Neuronal stem cell (in vitro differentiated cells): ENCODE results near the gene B3GALT5.
A peak's percentile ranks its signal among the peaks of the same experiment; 100 is the strongest.

Source experiments
- DNase-seq: peaks from one replicate; pipeline ENCODE4 v3.0.0-alpha.2; 2013; ENCODE audit warnings: low spot score
- H2AFZ ChIP-seq: one replicate; pipeline ENCODE4 v1.6.1; 2013; ENCODE audit warnings: mild to moderate bottlenecking, low read length, inconsistent platforms
- H2AK5ac ChIP-seq: 2 replicates; pipeline ENCODE4 v1.6.1; 2013; ENCODE audit warnings: low read depth, mild to moderate bottlenecking, inconsistent platforms, low read length, moderate library complexity, mixed read lengths
- H2BK120ac ChIP-seq: 2 replicates; pipeline ENCODE4 v1.6.1; 2013; ENCODE audit warnings: low read depth, mild to moderate bottlenecking, inconsistent platforms, low read length, moderate library complexity, mixed read lengths
- H2BK12ac ChIP-seq: one replicate; pipeline ENCODE4 v1.6.1; 2013; ENCODE audit warnings: low read length, inconsistent platforms
- H2BK15ac ChIP-seq: 2 replicates; pipeline ENCODE4 v1.6.1; 2013; ENCODE audit warnings: mild to moderate bottlenecking, low read length, inconsistent platforms, mixed read lengths
- H2BK5ac ChIP-seq: one replicate; pipeline ENCODE4 v1.6.1; 2013; ENCODE audit warnings: inconsistent platforms, mild to moderate bottlenecking, low read length, moderate library complexity
- H3K14ac ChIP-seq: one replicate; pipeline ENCODE4 v1.6.1; 2013; ENCODE audit warnings: low read length, inconsistent platforms
- H3K18ac ChIP-seq: 2 replicates; pipeline ENCODE4 v1.6.1; 2013; ENCODE audit warnings: low read length, inconsistent platforms
- H3K23ac ChIP-seq: 2 replicates; pipeline ENCODE4 v1.6.1; 2013; ENCODE audit warnings: low read depth, mild to moderate bottlenecking, mixed read lengths, low read length, inconsistent platforms; ENCODE audit not compliant: poor library complexity
- H3K27ac ChIP-seq: replicated peaks from 3 replicates; pipeline ENCODE4 v1.5.1; 2013; ENCODE audit warnings: low read length, inconsistent platforms
- H3K27me3 ChIP-seq, 3 experiments: 2 replicates each; pipeline ENCODE4 v1.6.1; 2013; ENCODE audit warnings: low read length in 3 of 3, mild to moderate bottlenecking in 2 of 3, inconsistent platforms in 1 of 3, low read depth in 1 of 3, mixed read lengths in 1 of 3, moderate library complexity in 1 of 3; ENCODE audit not compliant: control insufficient read depth in 3 of 3, insufficient read depth in 3 of 3
- H3K36me3 ChIP-seq, 2 donors: replicated peaks in 1 of 2; 2 replicates each; pipeline ENCODE4 v1.6.1; 2013; ENCODE audit warnings: low read length in 2 of 2; ENCODE audit not compliant: control insufficient read depth in 2 of 2, insufficient read depth in 2 of 2
- H3K4ac ChIP-seq: 2 replicates; pipeline ENCODE4 v1.6.1; 2013; ENCODE audit warnings: inconsistent platforms, mild to moderate bottlenecking, low read length, moderate library complexity
- H3K4me1 ChIP-seq, 2 donors: 1 replicate in 1 of 2; 2 replicates in 1 of 2; pipeline ENCODE4 v1.6.1; 2013; ENCODE audit warnings: low read length in 2 of 2, low read depth in 1 of 2; ENCODE audit not compliant: control insufficient read depth in 2 of 2, insufficient read depth in 1 of 2
- H3K4me2 ChIP-seq: one replicate; pipeline ENCODE4 v1.6.1; 2013; ENCODE audit warnings: mild to moderate bottlenecking, low read length, inconsistent platforms; ENCODE audit not compliant: insufficient read depth, poor library complexity, severe bottlenecking
- H3K4me3 ChIP-seq, 2 donors: 2 replicates each; pipeline ENCODE4 v1.5.1; 2013; ENCODE audit warnings: low read length in 2 of 2, mild to moderate bottlenecking in 2 of 2, inconsistent platforms in 1 of 2, moderate library complexity in 1 of 2
- H3K79me1 ChIP-seq: one replicate; pipeline ENCODE4 v1.6.1; 2013; ENCODE audit warnings: low read depth, mild to moderate bottlenecking, inconsistent platforms, low read length, moderate library complexity
- H3K9ac ChIP-seq: one replicate; pipeline ENCODE4 v1.6.1; 2013; ENCODE audit warnings: mild to moderate bottlenecking, low read depth, low read length, inconsistent platforms; ENCODE audit not compliant: poor library complexity
- H3K9me3 ChIP-seq, 2 donors: replicated peaks in 1 of 2; 2 replicates each; pipeline versions ENCODE3 to v1.6.1; 2013; ENCODE audit warnings: low read length in 2 of 2, mild to moderate bottlenecking in 2 of 2, inconsistent platforms in 1 of 2, low read depth in 1 of 2, mixed read lengths in 1 of 2, moderate library complexity in 1 of 2; ENCODE audit not compliant: control insufficient read depth in 2 of 2, insufficient read depth in 1 of 2
- H4K8ac ChIP-seq: one replicate; pipeline ENCODE4 v1.6.1; 2013; ENCODE audit warnings: low read depth, mild to moderate bottlenecking, inconsistent platforms, low read length, moderate library complexity
- H4K91ac ChIP-seq: one replicate; pipeline ENCODE4 v1.6.1; 2013; ENCODE audit warnings: low read length, low read depth, mild to moderate bottlenecking, inconsistent platforms; ENCODE audit not compliant: poor library complexity
- WGBS, 2 donors: extraction: QIAGEN DNeasy Blood & Tissue Kit; methylation state at CpG; one replicate each; pipeline ENCODE4 v1.1.7; 2013; ENCODE audit warnings: missing lambda C conversion rate in 2 of 2, mixed read lengths in 1 of 2; ENCODE audit not compliant: insufficient read length in 2 of 2, insufficient replicate concordance in 1 of 2; ENCODE audit errors: extremely low coverage in 2 of 2; 5-methylcytosine and 5-hydroxymethylcytosine counted together

B3GALT5 gene

GRCh38 chr21:39655589-39655988 is 42.8 kb downstream of the B3GALT5 start:
- no peak for DNase-seq
- H3K4me3 ChIP-seq = no peak overlapping the region

DNA sequence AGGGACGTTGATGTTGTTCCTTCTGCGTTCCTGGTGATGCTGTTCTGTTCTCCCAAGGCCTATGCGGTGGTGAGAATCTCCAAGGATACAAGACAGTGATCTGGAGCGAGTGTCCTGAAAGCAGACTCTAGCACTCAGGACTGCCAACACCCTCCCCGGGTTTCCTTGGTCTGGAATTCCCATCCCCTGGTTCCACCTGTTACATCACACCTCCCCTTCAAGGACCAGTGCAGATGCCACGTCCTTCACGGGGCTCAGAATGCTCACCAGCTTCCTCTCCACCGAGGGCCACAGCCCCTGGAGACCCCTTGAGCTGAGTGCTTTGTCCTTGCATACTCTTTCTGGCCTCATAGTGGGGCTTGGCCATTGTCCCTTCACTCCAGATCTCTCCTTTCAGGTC is 43.5 kb downstream of the B3GALT5 start:
- Histone ChIP-seq H3K9ac (no peak overlapping the region), H3K4me2 (no peak overlapping the region), H3K4me3 (no peak overlapping the region), H4K8ac (no peak overlapping the region), H3K36me3 (no peaks in the 10 kb centered on the region), H2BK120ac (no peak overlapping the region), H3K27ac (no peak overlapping the region), H3K79me1 (no peaks in the 10 kb centered on the region), H3K4ac (no peak overlapping the region), H2BK15ac (no peak overlapping the region), H2BK12ac (no peak overlapping the region), H3K4me1 (no peaks in the 10 kb centered on the region), H3K18ac (no peak overlapping the region), H2AK5ac (peak overlapping the region; percentile 29), H3K14ac (no peak overlapping the region), H3K23ac (no peak overlapping the region), H3K9me3 (peaks cover 0 to 15% of the 10 kb centered on the region in 2 donors), H2BK5ac (no peak overlapping the region), H2AFZ (no peak overlapping the region), H4K91ac (no peak overlapping the region), H3K27me3 (no peaks in the 10 kb centered on the region)
- no CpG with 5 or more reads among the region's 8 CpGs for WGBS, 2 donors
- DNase-seq = no peak

More at GRCh38 chr21:39655589-39655988, 42.8 kb downstream of the B3GALT5 start:
- H2BK5ac ChIP-seq = no peak overlapping the region
- H2AFZ ChIP-seq = no peak overlapping the region
- WGBS, 2 donors = no CpG with 5 or more reads among the region's 11 CpGs
- H2BK120ac ChIP-seq = no peak overlapping the region
- H3K27me3 ChIP-seq = no peaks in the 10 kb centered on the region
- no peak overlapping the region for H4K8ac ChIP-seq
- no peaks in the 10 kb centered on the region for H3K4me1 ChIP-seq
- H4K91ac ChIP-seq = no peak overlapping the region
- H3K23ac ChIP-seq = no peak overlapping the region
- no peak overlapping the region for H2BK12ac ChIP-seq
- no peaks in the 10 kb centered on the region for H3K79me1 ChIP-seq
- no peak overlapping the region for H3K14ac ChIP-seq
- H3K4me2 ChIP-seq = no peak overlapping the region
- peaks cover 0 to 15% of the 10 kb centered on the region in 2 donors for H3K9me3 ChIP-seq
- no peak overlapping the region for H2AK5ac ChIP-seq
- H3K36me3 ChIP-seq = no peaks in the 10 kb centered on the region
- H3K4ac ChIP-seq = no peak overlapping the region
- no peak overlapping the region for H3K27ac ChIP-seq
- no peak overlapping the region for H3K18ac ChIP-seq
- H2BK15ac ChIP-seq = no peak overlapping the region
- H3K9ac ChIP-seq = no peak overlapping the region

- no peak overlapping the region for H4K8ac ChIP-seq
- no peak overlapping the region for H2BK120ac ChIP-seq
- H2BK5ac ChIP-seq = no peak overlapping the region
- H3K4me1 ChIP-seq = no peaks in the 10 kb centered on the region
- no peak overlapping the region for H3K23ac ChIP-seq
- H3K27me3 ChIP-seq = no peaks in the 10 kb centered on the region
- WGBS, 2 donors = no CpG with 5 or more reads among the region's 5 CpGs
- no peak overlapping the region for H2BK12ac ChIP-seq
- H2AFZ ChIP-seq = no peak overlapping the region
- no peak overlapping the region for H3K27ac ChIP-seq
- H4K91ac ChIP-seq = no peak overlapping the region
- H3K4me2 ChIP-seq = no peak overlapping the region
- no peaks in the 10 kb centered on the region for H3K79me1 ChIP-seq
- H3K9me3 ChIP-seq = peaks cover 0 to 12% of the 10 kb centered on the region in 2 donors
- H2AK5ac ChIP-seq = no peak overlapping the region
- H3K9ac ChIP-seq = no peak overlapping the region
- no peak overlapping the region for H3K14ac ChIP-seq
- H3K4me3 ChIP-seq = no peak overlapping the region
- no peak overlapping the region for H3K4ac ChIP-seq
- H3K18ac ChIP-seq = no peak overlapping the region
- DNase-seq = no peak
- H2BK15ac ChIP-seq = no peak overlapping the region
- H3K36me3 ChIP-seq = no peaks in the 10 kb centered on the region
Observed at GRCh38 chr21:39657091-39657689, 44.5 kb downstream of the B3GALT5 start.

DNA sequence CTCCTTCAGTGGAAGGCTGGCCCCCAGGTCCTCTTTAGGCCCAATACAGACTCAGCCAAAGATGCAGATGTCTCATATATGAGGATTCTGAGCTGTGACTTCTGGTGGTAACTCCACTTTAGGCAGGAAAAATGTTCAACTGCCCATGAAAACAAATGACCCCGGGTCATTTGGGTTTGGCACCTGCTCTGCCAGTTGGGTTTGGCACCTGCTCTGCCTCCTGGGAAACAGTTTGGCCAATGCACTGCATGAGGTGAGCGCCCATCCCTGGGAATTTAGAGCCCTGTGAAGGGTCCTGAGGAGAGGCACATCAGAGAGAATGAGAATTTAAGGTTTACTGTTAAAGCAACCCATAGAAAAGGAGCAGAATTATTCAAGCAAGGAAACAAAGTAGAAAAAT is 45.3 kb downstream of the B3GALT5 start:
- Histone ChIP-seq H3K4me2 (no peak overlapping the region), H3K79me1 (no peaks in the 10 kb centered on the region), H4K8ac (no peak overlapping the region), H2AFZ (no peak overlapping the region), H3K4ac (no peak overlapping the region), H3K36me3 (no peaks in the 10 kb centered on the region), H3K9me3 (peaks cover 0 to 5% of the 10 kb centered on the region in 2 donors), H2BK12ac (no peak overlapping the region), H3K4me3 (no peak overlapping the region), H2AK5ac (no peak overlapping the region), H2BK5ac (no peak overlapping the region), H2BK15ac (no peak overlapping the region), H3K4me1 (peaks cover 1 to 3% of the 10 kb centered on the region in 2 donors), H3K27me3 (no peaks in the 10 kb centered on the region), H3K9ac (peak overlapping the region; percentile 27), H4K91ac (no peak overlapping the region), H2BK120ac (no peak overlapping the region), H3K18ac (peak overlapping the region; percentile 67), H3K23ac (no peak overlapping the region), H3K27ac (no peak overlapping the region), H3K14ac (peak overlapping the region; percentile 57)
- no CpG with 5 or more reads among the region's 2 CpGs for WGBS, 2 donors
- DNase-seq = no peak
